ENCODE measurements around the gene KCNAB1. TPM values are rescaled to one million over a fixed set of nuclear protein-coding genes. Genes with fewer than 3 reads are reported as not detected.

The KCNAB1 gene
- total RNA-seq, 4 donors from 2014 or later = 4.2 to 11.4 (median 7.8) TPM

DNA sequence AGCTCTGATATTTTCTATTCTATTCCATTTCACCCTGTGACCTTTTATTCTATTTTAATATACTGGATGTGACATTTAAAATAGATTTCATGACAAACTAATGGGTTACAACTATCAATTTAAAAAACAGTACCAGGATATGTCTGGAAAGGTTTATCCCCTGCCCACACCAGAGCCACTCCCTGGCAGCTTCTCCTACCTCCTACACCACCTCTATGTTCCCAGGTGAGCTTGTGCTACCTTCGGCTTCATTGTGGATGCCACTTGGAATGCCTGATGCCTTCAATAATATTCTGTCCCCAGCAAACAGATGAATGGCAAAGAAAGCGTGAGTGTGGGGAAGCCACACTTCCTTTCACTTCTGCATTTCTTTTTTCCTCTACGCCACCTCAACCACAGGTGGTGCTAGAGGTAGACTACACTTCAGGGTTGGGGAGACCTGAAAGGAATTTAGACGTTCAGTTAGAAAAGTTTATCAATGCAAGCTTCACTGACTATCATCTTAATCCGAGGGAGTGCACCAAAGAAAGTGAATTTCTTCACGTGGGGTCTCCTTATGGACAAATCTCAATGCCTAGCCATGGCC, 221.5 kb downstream of the KCNAB1 start:
- TF ChIP-seq POLR2A (IDR thresholded peaks at IDR 0.05) (no peak), EP300 (IDR thresholded peaks at IDR 0.05) (no peak)
- TF ChIP-seq, protein P1, sequence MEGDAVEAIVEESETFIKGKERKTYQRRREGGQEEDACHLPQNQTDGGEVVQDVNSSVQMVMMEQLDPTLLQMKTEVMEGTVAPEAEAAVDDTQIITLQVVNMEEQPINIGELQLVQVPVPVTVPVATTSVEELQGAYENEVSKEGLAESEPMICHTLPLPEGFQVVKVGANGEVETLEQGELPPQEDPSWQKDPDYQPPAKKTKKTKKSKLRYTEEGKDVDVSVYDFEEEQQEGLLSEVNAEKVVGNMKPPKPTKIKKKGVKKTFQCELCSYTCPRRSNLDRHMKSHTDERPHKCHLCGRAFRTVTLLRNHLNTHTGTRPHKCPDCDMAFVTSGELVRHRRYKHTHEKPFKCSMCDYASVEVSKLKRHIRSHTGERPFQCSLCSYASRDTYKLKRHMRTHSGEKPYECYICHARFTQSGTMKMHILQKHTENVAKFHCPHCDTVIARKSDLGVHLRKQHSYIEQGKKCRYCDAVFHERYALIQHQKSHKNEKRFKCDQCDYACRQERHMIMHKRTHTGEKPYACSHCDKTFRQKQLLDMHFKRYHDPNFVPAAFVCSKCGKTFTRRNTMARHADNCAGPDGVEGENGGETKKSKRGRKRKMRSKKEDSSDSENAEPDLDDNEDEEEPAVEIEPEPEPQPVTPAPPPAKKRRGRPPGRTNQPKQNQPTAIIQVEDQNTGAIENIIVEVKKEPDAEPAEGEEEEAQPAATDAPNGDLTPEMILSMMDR (IDR thresholded peaks at IDR 0.05) = no peak
- whole genome bisulfite sequencing, 2 donors = 83 to 87% methylated on average over 6 of the region's 6 CpGs
- Histone ChIP-seq H3K4me1 (no peaks in the 10 kb centered on the region), H3K9me3 (no peaks in the 10 kb centered on the region), H3K4me3 (no peak overlapping the region), H3K27me3 (no peaks in the 10 kb centered on the region), H3K27ac (no peak overlapping the region), H3K36me3 (no peaks in the 10 kb centered on the region)
- DNase-seq (ENCODE audit: low spot score in 2 of 2) = no peak

- Histone ChIP-seq H3K36me3 (no peaks in the 10 kb centered on the region), H3K4me1 (peaks cover 0 to 2% (median 0%) of the 10 kb centered on the region in 4 donors), H3K27ac (no peak overlapping the region), H3K9me3 (no peaks in the 10 kb centered on the region), H3K27me3 (no peaks in the 10 kb centered on the region), H3K4me3 (no peak overlapping the region)
- 87 to 88% methylated on average over 7 of the region's 7 CpGs for WGBS, 2 donors
- TF ChIP-seq EP300 (IDR thresholded peaks at IDR 0.05) (no peak), POLR2A (IDR thresholded peaks at IDR 0.05) (no peak)
- TF ChIP-seq, protein P1 (IDR thresholded peaks at IDR 0.05) = no peak
- no peak for DNase-seq (ENCODE audit: low spot score in 2 of 2)
Measured at GRCh38 chr3:156344215-156344614, 223.8 kb downstream of the KCNAB1 start.

- Histone ChIP-seq H3K4me1 (peaks cover 0 to 3% (median 0%) of the 10 kb centered on the region in 4 donors), H3K4me3 (no peak overlapping the region), H3K27ac (no peak overlapping the region), H3K9me3 (no peaks in the 10 kb centered on the region), H3K36me3 (no peaks in the 10 kb centered on the region), H3K27me3 (no peaks in the 10 kb centered on the region)
- DNase-seq (ENCODE audit: low spot score in 2 of 2) = no peak
- TF ChIP-seq POLR2A (IDR thresholded peaks at IDR 0.05) (no peak), EP300 (IDR thresholded peaks at IDR 0.05) (no peak)
- TF ChIP-seq, protein P1 (IDR thresholded peaks at IDR 0.05) = no peak
Measured at GRCh38 chr3:156349111-156349510, 228.7 kb downstream of the KCNAB1 start.

GRCh38 chr3:156349978-156350377, 229.6 kb downstream of the KCNAB1 start:
- H3K27me3 ChIP-seq = no peaks in the 10 kb centered on the region
- no peaks in the 10 kb centered on the region for H3K36me3 ChIP-seq
- no peak for TF ChIP-seq POLR2A (IDR thresholded peaks at IDR 0.05)
- no peaks in the 10 kb centered on the region for H3K9me3 ChIP-seq
- no peak overlapping the region for H3K27ac ChIP-seq
- DNase-seq (ENCODE audit: low spot score in 2 of 2) = no peak
- H3K4me3 ChIP-seq = no peak overlapping the region
- peaks cover 0 to 3% (median 0%) of the 10 kb centered on the region in 4 donors for H3K4me1 ChIP-seq

- TF ChIP-seq, protein P1 (IDR thresholded peaks at IDR 0.05) = no peak
- TF ChIP-seq POLR2A (IDR thresholded peaks at IDR 0.05) (no peak), EP300 (IDR thresholded peaks at IDR 0.05) (no peak)
- no peak overlapping the region for H3K4me3 ChIP-seq
- no peaks in the 10 kb centered on the region for H3K9me3 ChIP-seq
- 51 to 57% methylated on average over 4 of the region's 4 CpGs for WGBS, 2 donors
- H3K36me3 ChIP-seq = no peaks in the 10 kb centered on the region
- no peak overlapping the region for H3K27ac ChIP-seq
- no peak for DNase-seq (ENCODE audit: low spot score in 2 of 2)
- H3K4me1 ChIP-seq = peaks cover 0 to 3% (median 0%) of the 10 kb centered on the region in 4 donors
- no peaks in the 10 kb centered on the region for H3K27me3 ChIP-seq
Measured at GRCh38 chr3:156350781-156351180, 230.4 kb downstream of the KCNAB1 start.

DNA sequence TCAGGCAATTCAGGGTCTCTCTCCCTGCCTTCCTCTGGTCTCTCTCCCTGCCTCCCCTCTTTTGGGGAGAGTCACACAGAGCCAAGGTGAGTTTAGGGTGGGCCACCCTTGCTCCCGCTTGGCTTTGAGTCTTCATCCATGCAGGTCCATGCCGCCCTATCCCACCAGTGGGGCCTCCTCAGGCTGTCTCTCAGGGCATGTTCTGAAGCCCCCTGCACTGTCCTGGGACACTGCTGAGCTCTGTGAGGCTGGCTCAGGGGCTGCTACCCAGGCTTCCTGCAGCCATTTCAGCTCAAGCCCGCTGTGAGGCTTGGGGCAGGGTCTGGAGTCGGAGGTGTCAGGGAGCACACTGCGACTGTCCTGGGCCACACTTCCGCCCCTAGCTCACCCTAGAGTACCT, 231.4 kb downstream of the KCNAB1 start:
- H3K27me3 ChIP-seq = no peaks in the 10 kb centered on the region
- peaks cover 0 to 11% (median 0%) of the 10 kb centered on the region in 4 donors for H3K4me1 ChIP-seq
- DNase-seq (ENCODE audit: low spot score in 2 of 2) = no peak
- no peak overlapping the region for H3K4me3 ChIP-seq
- TF ChIP-seq EP300 (IDR thresholded peaks at IDR 0.05) (no peak), POLR2A (IDR thresholded peaks at IDR 0.05) (no peak)
- TF ChIP-seq, protein P1 (IDR thresholded peaks at IDR 0.05) = no peak
- WGBS, 2 donors = 90 to 94% methylated on average over 6 of the region's 6 CpGs
- no peak overlapping the region for H3K27ac ChIP-seq
- H3K9me3 ChIP-seq = no peaks in the 10 kb centered on the region
- no peaks in the 10 kb centered on the region for H3K36me3 ChIP-seq

Measured in tibial nerve (tissue), 4 donors.